GM12878 (cell line): ENCODE measurements around the gene ASMTL. TPM values are rescaled to one million over a fixed set of nuclear protein-coding genes. Genes with fewer than 3 reads are reported as not detected.
"Not testable (repeated sequence)": the region's sequence is repeated elsewhere in the genome, so short reads cannot be mapped to it uniquely, and the experiment has no call there.

Source experiments
- ATAC-seq: fragments of 200-7000 bp; cut with Tn5 transposase; 3 replicates; pipeline ENCODE4 v1.9.1; 2020; ENCODE audit warnings: mild to moderate bottlenecking, moderate library complexity
- BruUV-seq: library from RNA; stranded (reverse); fragments of 400-500 nt; replicated peaks from 2 replicates; lab custom pipeline; 2021; lab: Mats Ljungman, UMichigan
- CTCF ChIA-PET: fragments of 300-600 bp; sonication (Branson Sonifier 250); formaldehyde crosslinking; extraction: SDS; loops from one replicate; lab custom pipeline; 2021; ENCODE audit warnings: inconsistent platforms; lab: Yijun Ruan, JAX
- POLR2A ChIA-PET: fragments of 350-600 bp; formaldehyde crosslinking; extraction: SDS; loops from one replicate; lab custom pipeline; 2021; ENCODE audit warnings: inconsistent platforms; lab: Charles Lee
- RAD21 ChIA-PET: fragments of 300-600 bp; sonication (Branson Sonifier 250); formaldehyde crosslinking; loops from one replicate; lab custom pipeline; 2023; ENCODE audit warnings: antibody characterized with exemption; ENCODE audit not compliant: unreplicated experiment; lab: Charles Lee
- SMC1A ChIA-PET: fragments of 300-600 bp; sonication (Branson Sonifier 250); formaldehyde crosslinking; loops from one replicate; lab custom pipeline; 2023; ENCODE audit not compliant: unreplicated experiment, uncharacterized antibody; lab: Charles Lee
- DNase-seq: peaks from one replicate; pipeline ENCODE4 v3.0.0-alpha.2; 2011; ENCODE audit warnings: low read depth, low spot score
- FAIRE-seq: peaks from 3 replicates; lab custom pipeline; 2011; peaks lifted over from hg19 to GRCh38; lab: Jason Lieb, UNC
- H2AFZ ChIP-seq: 2 replicates; pipeline ENCODE4 v1.6.0; 2011; ENCODE audit warnings: low read depth, low read length, control low read depth; ENCODE audit not compliant: control insufficient read depth
- H3K27ac ChIP-seq: 2 replicates; pipeline ENCODE4 v1.5.1; 2011; ENCODE audit warnings: control low read depth; ENCODE audit not compliant: control insufficient read depth, insufficient read depth
- H3K27me3 ChIP-seq, 2 experiments: replicated peaks in 1 of 2; 2 replicates each; pipeline versions ENCODE4 v1.6.0 to v1.6.1; 2011; ENCODE audit warnings: low read length in 1 of 2; ENCODE audit not compliant: control insufficient read depth in 2 of 2, insufficient read depth in 2 of 2
- H3K36me3 ChIP-seq, 2 experiments: 2 replicates each; pipeline ENCODE4 v1.5.1; 2011; ENCODE audit warnings: low read length in 1 of 2; ENCODE audit not compliant: control insufficient read depth in 2 of 2, insufficient read depth in 2 of 2
- H3K4me1 ChIP-seq: 2 replicates; pipeline ENCODE4 v1.6.1; 2011; ENCODE audit warnings: mild to moderate bottlenecking, low read length, moderate library complexity, mixed read lengths; ENCODE audit not compliant: control insufficient read depth, insufficient read depth
- H3K4me2 ChIP-seq: 2 replicates; pipeline ENCODE4 v1.6.0; 2011; ENCODE audit warnings: control low read depth; ENCODE audit not compliant: control insufficient read depth, insufficient read depth
- H3K4me3 ChIP-seq: fragments of 200-600 bp; sonication (generic); 2 replicates; pipeline ENCODE4 v1.5.1; 2016
- H3K79me2 ChIP-seq: 2 replicates; pipeline ENCODE4 v1.6.0; 2011; ENCODE audit warnings: low read length; ENCODE audit not compliant: control insufficient read depth, insufficient read depth
- H3K9ac ChIP-seq: 2 replicates; pipeline ENCODE4 v1.8.0; 2011; ENCODE audit warnings: low read length, control low read depth, mixed read lengths; ENCODE audit not compliant: control insufficient read depth, insufficient read depth
- H3K9me3 ChIP-seq: replicated peaks from 3 replicates; pipeline ENCODE4 v1.5.1; 2011; ENCODE audit warnings: mild to moderate bottlenecking, low read length; ENCODE audit not compliant: control insufficient read depth, insufficient read depth
- H4K20me1 ChIP-seq: 2 replicates; pipeline ENCODE4 v1.6.0; 2011; ENCODE audit not compliant: control insufficient read depth, insufficient read depth
- ATF7 ChIP-seq: fragments of 450-650 bp; IDR thresholded peaks from 2 replicates; pipeline ENCODE4 v1.6.1; 2016; ENCODE audit warnings: low read depth, mild to moderate bottlenecking
- EGR1 ChIP-seq, 2 experiments: IDR thresholded peaks; 1 replicate in 1 of 2; 2 replicates in 1 of 2; pipeline ENCODE4 v1.6.1; 2011 to 2012; ENCODE audit warnings: low read depth in 2 of 2, low read length in 2 of 2, borderline replicate concordance in 1 of 2, mild to moderate bottlenecking in 1 of 2, moderate library complexity in 1 of 2
- FOXM1 ChIP-seq: IDR thresholded peaks from 2 replicates; pipeline ENCODE4 v1.6.1; 2012; ENCODE audit warnings: low read depth, mild to moderate bottlenecking, inconsistent platforms, low read length, moderate library complexity
- HDGF ChIP-seq: fragments of 450-650 bp; IDR thresholded peaks from 2 replicates; pipeline ENCODE4 v1.6.1; 2016; ENCODE audit warnings: antibody characterized with exemption
- IKZF1 ChIP-seq: fragments of 450-650 bp; conservative IDR thresholded peaks from 2 replicates; pipeline ENCODE4 v1.6.1; 2017; ENCODE audit warnings: antibody characterized with exemption, mild to moderate bottlenecking
- JUNB ChIP-seq: IDR thresholded peaks from 2 replicates; pipeline ENCODE4 v1.6.1; 2016; ENCODE audit warnings: antibody characterized with exemption, mild to moderate bottlenecking
- SIN3A ChIP-seq: IDR thresholded peaks from 2 replicates; pipeline ENCODE4 v1.6.1; 2012; ENCODE audit warnings: low read depth, low read length, improper control_type of control experiment
- SIX5 ChIP-seq: IDR thresholded peaks from 2 replicates; pipeline ENCODE4 v1.6.1; 2011; ENCODE audit warnings: mild to moderate bottlenecking, low read depth, low read length, moderate library complexity; ENCODE audit not compliant: severe bottlenecking
- SMAD1 ChIP-seq: fragments of 450-650 bp; IDR thresholded peaks from 2 replicates; pipeline ENCODE4 v1.6.1; 2018; ENCODE audit warnings: mild to moderate bottlenecking, low read depth; ENCODE audit not compliant: partially characterized antibody
- SREBF2 ChIP-seq: IDR thresholded peaks from 2 replicates; pipeline ENCODE4 v1.6.1; 2012; ENCODE audit warnings: mild to moderate bottlenecking, low read length
- WGBS: methylation state at CpG from one replicate; pipeline ENCODE4 v1.1.6; 2016; ENCODE audit warnings: low lambda C conversion rate; ENCODE audit not compliant: insufficient replicate concordance, insufficient coverage; ENCODE audit errors: missing lambda C conversion rate; 5-methylcytosine and 5-hydroxymethylcytosine counted together
- in situ Hi-C: fragments of 300-500 bp; cut with MboI; formaldehyde crosslinking; loops from 9 replicates; pipeline ENCODE4 v1.14.3; 2018; ENCODE audit warnings: mixed read lengths
- intact Hi-C: fragments of 100-400 bp; cut with micrococcal nuclease; formaldehyde crosslinking; loops from one replicate; pipeline ENCODE4 v1.14.2; 2022; ENCODE audit not compliant: unreplicated experiment
- polyA plus RNA-seq, 11 experiments: library from polyadenylated mRNA; depleted of rRNA in 4 of 11; unstranded in 6 of 11; stranded (reverse) in 5 of 11; fragments of >200 nt; fragmentation: Nextera tagmentation in 4 of 11; fragmentation: Illumina TruSeq in 1 of 11; extraction: Ambion mirVana in 4 of 11; extraction: Trizol in 1 of 11; gene quantifications; 1 replicate in 1 of 11; 2 replicates in 10 of 11; pipeline versions ENCODE4 v1.2.1 to v1.2.3, GENCODE V29; 2011 to 2016; ENCODE audit warnings: inconsistent platforms in 2 of 11, missing spikeins in 2 of 11, low read depth in 1 of 11
- total RNA-seq, 4 experiments: library from RNA; depleted of rRNA in 3 of 4; stranded (reverse); fragments of >200 nt in 3 of 4; fragmentation: Illumina TruSeq in 1 of 4; extraction: Trizol in 1 of 4; gene quantifications; 2 replicates each; pipeline versions ENCODE4 v1.2.1 to v1.2.3, GENCODE V29; 2013 to 2021
- TF ChIP-seq, protein P1 (sequence below): IDR thresholded peaks from 2 replicates; pipeline ENCODE4 v1.6.1; 2011; ENCODE audit warnings: borderline replicate concordance, low read depth, mild to moderate bottlenecking, moderate library complexity, low read length; ENCODE audit not compliant: insufficient read depth, poor library complexity, severe bottlenecking
- TF ChIP-seq, protein P2 (sequence below): IDR thresholded peaks from 2 replicates; pipeline ENCODE4 v1.6.1; 2011; ENCODE audit warnings: low read depth, low read length, improper control_type of control experiment, borderline replicate concordance

The ASMTL gene
- total and polyA plus RNA-seq, 10 of the 15 experiments (the other 5 are each of a cell fraction or from before 2014, with no cell fraction given) = 1.6 to 51.9 (median 32.1) TPM

DNA sequence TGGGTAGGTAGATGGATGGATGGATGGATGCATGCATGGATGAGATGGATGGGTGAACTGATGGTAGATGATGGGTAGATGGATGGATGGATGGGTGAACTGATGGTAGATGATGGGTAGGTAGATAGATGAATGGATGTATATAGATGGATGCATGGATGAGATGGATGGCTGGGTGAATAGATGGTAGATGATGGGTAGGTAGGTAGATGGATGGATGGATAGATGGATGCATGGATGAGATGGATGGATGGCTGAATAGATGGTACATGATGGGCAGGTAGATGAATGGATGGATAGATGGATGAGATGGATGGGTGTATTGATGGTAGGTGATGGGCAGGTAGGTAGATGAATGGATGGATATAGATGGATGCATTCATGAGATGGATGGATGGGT is 45.7 kb downstream of the ASMTL start:
- in situ Hi-C loops = no loop called here
- no peak for DNase-seq
- H3K27me3 ChIP-seq = no peaks in the 10 kb centered on the region
- no peak overlapping the region for H3K9ac ChIP-seq
- peaks cover 15 to 16% of the 10 kb centered on the region in 2 experiments; a peak in 3 of 4 replicates for H3K36me3 ChIP-seq
- SMC1A ChIA-PET = no interaction called here
- POLR2A ChIA-PET = no interaction called here
- H3K27ac ChIP-seq = no peak overlapping the region
- intact Hi-C loops = no loop called here
- no peak for TF ChIP-seq IKZF1
- TF ChIP-seq SIX5 = no peak
- TF ChIP-seq JUNB = no peak
- TF ChIP-seq HDGF = no peak
- TF ChIP-seq SMAD1 = no peak
- no peak for TF ChIP-seq ATF7
- no peak for TF ChIP-seq FOXM1
- TF ChIP-seq, protein P1, sequence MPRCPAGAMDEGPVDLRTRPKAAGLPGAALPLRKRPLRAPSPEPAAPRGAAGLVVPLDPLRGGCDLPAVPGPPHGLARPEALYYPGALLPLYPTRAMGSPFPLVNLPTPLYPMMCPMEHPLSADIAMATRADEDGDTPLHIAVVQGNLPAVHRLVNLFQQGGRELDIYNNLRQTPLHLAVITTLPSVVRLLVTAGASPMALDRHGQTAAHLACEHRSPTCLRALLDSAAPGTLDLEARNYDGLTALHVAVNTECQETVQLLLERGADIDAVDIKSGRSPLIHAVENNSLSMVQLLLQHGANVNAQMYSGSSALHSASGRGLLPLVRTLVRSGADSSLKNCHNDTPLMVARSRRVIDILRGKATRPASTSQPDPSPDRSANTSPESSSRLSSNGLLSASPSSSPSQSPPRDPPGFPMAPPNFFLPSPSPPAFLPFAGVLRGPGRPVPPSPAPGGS = no peak
- TF ChIP-seq, protein P2, sequence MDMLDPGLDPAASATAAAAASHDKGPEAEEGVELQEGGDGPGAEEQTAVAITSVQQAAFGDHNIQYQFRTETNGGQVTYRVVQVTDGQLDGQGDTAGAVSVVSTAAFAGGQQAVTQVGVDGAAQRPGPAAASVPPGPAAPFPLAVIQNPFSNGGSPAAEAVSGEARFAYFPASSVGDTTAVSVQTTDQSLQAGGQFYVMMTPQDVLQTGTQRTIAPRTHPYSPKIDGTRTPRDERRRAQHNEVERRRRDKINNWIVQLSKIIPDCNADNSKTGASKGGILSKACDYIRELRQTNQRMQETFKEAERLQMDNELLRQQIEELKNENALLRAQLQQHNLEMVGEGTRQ = no peak
- no peak for TF ChIP-seq EGR1 (IDR thresholded peaks at IDR 0.05; ENCODE audit: borderline replicate concordance in 1 of 2, low read depth in 2 of 2, low read length in 2 of 2)
- no peak for TF ChIP-seq SREBF2
- no peak for TF ChIP-seq SIN3A
- CTCF ChIA-PET = no interaction called here
- no peak for FAIRE-seq
- no TSS peak for BruUV-seq
- H2AFZ ChIP-seq = no peak overlapping the region
- no peak overlapping the region for H3K4me3 ChIP-seq
- no peak overlapping the region for H3K4me2 ChIP-seq
- no peak for ATAC-seq
- H4K20me1 ChIP-seq = no peaks in the 10 kb centered on the region
- no peaks in the 10 kb centered on the region for H3K4me1 ChIP-seq
- RAD21 ChIA-PET = no interaction called here
- no peaks in the 10 kb centered on the region; the same call in 2 of the 3 replicates for H3K9me3 ChIP-seq
- H3K79me2 ChIP-seq = no peaks in the 10 kb centered on the region

DNA sequence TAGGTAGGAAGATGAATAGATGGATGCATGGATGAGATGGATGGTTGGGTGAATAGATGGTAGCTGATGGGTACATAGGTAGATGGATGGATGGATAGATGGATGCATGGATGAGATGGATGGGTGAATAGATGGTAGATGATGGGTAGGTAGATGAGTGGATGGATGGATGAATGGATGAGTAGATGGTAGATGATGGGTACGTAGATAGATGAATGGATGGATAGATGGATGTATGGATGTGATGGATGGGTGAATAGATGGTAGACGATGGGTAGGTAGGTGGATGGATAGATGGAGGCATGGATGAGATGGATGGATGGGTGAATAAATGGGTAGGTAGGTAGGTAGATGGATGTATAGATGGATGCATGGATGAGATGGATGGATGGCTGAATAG is 46.9 kb downstream of the ASMTL start:
- peaks cover 15 to 16% of the 10 kb centered on the region in 2 experiments; a peak in 3 of 4 replicates for H3K36me3 ChIP-seq
- DNase-seq, SMC1A ChIA-PET, H3K9ac ChIP-seq, BruUV-seq, H3K79me2 ChIP-seq, H3K27me3 ChIP-seq, H2AFZ ChIP-seq, RAD21 ChIA-PET, intact Hi-C loops, H3K4me1 ChIP-seq, H3K9me3 ChIP-seq, H3K27ac ChIP-seq, CTCF ChIA-PET, FAIRE-seq, ATAC-seq, in situ Hi-C loops, H3K4me3 ChIP-seq, H3K4me2 ChIP-seq, POLR2A ChIA-PET, H4K20me1 ChIP-seq: not testable (repeated sequence)
- 100% methylated on average over 2 of the region's 2 CpGs for WGBS
